Hematopoietic multipotent progenitor cell treated with erythropoietin and hydrocortisone succinate and interleukin-3 and kit ligand, for 4 days (in vitro differentiated cells): Measurements from ENCODE around the gene PITPNC1.

Source experiments
- DNase-seq: peaks from one replicate; pipeline ENCODE4 v3.0.0-alpha.2; 2015

Gene PITPNC1

DNA sequence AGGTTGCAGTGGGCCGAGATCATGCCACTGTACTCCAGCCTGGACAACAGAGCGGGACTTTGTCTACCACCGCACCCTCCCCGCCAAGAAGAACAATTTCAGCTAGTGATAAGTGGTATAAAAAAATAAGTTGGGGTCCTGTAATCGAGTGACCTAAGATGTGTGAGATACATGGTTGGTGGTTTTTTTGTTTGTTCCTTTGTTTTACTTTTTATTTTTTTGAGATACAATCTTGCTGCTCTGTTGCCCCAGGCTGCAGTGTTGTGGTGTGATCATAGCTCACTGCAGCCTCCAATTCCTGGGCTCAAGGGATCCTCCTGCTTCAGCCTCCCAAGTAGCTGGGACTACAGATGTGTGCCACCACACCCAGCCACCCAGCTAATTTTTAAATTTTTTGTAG is 58.7 kb downstream of the PITPNC1 start:
- DNase-seq, result no peak

DNA sequence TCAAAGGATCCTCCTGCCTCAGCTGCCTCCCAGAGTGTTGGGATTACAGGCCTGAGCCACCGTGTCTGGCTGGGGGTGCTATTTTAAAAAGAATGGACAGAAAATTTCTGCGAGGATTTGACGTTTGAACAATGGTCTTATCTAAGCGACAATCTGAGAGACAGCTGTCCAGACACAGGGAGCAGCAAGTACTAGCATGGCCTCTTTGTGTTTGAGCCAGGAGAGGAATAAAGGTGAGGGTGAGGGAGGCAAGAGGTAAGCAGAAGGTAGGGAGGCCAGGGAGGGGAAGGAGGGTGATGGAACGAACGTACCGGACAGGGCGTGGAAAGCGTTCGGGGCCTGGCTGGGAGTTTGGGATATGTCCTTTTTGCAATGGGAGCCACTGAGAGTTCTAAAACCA is 59.2 kb downstream of the PITPNC1 start:
- no peak for DNase-seq

GRCh38 chr17:67438667-67439066 is 61.6 kb downstream of the PITPNC1 start:
- no peak for DNase-seq

DNA sequence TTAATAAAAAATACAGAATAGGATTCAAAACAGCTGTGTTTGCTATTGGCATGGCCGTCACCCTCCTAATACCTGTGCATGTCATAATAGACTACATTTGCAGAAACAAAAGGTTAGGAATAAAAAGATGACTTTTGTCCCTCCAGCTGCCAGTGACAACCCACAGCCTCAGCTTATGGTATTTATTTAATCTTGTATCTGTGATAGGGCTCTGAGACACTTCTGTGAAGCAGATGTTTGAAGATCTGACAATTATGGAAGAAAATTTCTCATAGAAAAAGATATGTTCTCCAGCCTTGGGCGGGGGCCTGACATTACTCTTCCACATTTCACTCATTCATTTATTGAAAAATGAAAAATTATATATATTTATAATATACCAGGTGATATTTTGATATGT is 62.2 kb downstream of the PITPNC1 start:
- DNase-seq, result no peak

GRCh38 chr17:67440277-67441051 is 63.4 kb downstream of the PITPNC1 start:
- no peak for DNase-seq

DNA sequence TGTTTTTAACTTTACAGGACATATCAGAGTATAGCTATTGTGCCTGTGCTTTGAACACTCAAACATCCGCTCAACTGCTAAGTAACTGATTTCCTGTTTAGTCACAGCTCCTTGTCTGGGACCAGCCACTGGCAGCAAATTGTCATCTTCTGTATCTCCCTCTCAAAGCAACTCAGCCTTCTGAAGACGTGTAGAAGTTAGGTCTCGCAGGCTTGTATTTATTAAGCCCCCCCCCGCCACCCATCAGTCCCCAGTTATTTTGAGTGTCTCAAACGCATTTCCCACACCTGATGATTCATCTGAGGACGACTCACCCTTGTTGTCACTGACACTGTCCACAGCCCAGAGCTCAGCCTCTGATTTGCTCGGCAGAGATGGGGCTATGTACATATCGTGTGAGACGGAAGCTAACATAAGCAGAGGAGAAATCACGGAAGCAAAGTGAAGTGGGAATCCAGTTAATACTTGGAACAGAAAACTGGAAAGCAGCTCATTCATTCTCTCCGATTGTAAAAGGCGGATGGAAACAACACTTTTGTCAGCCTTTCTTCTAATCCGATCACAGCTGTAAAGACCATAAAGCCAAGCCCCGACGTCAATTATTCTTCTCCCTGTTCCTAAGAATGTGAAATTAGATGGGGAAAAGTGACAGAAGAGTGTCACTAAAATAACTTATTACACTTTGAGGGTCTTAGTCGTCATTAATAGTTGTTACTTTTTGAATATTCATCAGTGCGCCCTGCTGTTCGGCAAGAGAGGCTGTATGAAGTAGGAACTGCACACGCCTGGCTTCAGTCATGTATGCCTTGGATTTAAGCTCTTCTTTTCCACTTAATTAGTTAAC is 64.2 kb downstream of the PITPNC1 start:
- peak; percentile 70 for DNase-seq

- DNase-seq, result no peak
Measured at GRCh38 chr17:67441896-67442219, 64.8 kb downstream of the PITPNC1 start.

- DNase-seq, result no peak
Measured at GRCh38 chr17:67442787-67443624, 65.9 kb downstream of the PITPNC1 start.

DNA sequence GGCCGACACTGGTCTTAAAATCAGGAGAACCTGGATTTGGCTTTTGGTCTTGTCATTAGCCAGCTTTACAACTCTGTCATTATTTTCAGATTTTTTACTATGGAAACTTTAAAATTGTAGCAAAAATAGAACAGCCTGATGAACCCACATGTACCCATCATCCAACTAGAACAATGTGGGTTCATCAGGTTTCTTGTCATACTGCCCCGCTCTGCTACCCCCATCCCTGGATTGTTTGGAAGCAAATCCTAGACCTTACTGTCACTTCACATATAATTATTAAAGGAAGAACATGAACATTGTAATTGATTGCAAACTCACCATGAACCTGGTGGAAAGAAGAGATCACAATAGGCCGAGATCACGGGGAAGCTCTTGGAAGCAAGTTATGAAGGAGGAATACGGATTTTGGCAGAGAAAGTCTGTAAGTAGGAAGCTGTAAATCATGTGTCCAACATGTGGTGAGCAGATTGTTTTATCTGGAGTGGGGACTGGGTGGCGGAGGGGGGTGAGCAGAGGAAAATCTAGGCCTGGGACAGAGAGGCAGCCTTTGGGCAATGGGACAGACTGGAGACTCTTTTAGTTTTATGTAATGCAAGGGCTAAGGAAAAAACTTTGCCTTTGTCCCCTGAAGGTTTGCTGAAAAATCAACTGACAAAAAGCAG is 67.0 kb downstream of the PITPNC1 start:
- DNase-seq, result peak; percentile 28

- no peak for DNase-seq
Measured at GRCh38 chr17:67448449-67448848, 71.4 kb downstream of the PITPNC1 start.

DNA sequence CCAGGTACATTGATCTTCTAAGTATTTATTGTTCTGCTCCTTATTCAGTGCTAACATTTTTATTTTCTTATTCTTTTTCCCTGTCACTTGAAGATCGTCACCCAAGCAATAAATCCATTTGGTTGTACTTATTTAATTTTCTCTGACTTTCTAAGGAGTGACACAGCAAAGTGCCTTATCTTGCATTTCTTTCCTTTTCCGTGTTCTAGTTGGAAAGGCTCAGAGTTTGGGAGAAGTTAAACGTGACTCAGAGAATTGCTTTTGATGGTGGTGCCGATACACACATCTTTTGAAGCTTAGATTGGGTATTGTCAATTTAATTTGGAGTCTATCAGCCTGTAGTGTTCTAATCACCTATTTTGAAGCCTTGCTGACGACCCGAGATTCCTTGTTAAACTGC is 72.0 kb downstream of the PITPNC1 start:
- peak; percentile 40 for DNase-seq

GRCh38 chr17:67449845-67450755 is 73.0 kb downstream of the PITPNC1 start:
- DNase-seq, result peak; percentile 27

DNA sequence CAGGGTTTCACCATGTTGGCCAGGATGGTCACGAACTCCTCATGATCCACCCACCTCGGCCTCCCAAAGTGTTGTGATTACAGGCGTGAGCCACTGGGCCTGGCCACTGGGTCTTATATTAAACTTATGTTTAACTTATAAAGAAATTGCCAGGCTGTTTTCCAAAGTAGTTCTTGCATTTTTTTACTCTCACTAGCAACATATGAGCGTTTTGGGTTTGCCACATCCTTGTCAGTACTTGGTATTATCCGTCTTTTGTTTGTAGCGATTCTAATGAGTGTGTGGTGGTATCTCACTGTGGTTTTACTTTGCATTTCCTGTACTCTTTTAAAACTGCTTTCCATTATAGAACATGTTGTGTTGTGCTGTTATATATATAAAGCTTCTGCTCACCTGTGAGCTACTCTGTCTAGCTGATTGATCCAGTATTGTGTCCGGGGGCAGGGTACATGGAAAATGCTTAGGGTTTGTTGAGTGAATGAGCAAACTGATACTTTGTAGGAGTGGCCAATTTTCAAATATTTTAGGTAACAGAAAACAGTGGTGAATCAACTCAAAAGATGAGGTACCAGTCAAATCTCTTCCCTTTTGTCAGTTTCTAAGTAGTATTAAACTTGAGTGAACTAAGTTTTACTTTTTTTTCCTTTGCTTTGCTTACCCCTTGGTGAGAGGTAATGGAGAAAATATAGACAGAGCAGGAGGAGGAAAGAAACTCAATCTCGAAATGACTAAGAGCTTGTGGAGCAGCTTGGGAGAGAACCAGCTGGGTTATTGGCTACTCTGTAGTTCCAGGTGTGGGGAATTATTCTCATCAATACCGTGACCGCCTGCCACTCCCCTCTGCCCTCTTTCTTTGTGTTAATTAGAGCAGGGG is 75.8 kb downstream of the PITPNC1 start:
- DNase-seq, result peak; percentile 33

GRCh38 chr17:67456103-67456502 is 79.0 kb downstream of the PITPNC1 start:
- DNase-seq, result no peak

DNA sequence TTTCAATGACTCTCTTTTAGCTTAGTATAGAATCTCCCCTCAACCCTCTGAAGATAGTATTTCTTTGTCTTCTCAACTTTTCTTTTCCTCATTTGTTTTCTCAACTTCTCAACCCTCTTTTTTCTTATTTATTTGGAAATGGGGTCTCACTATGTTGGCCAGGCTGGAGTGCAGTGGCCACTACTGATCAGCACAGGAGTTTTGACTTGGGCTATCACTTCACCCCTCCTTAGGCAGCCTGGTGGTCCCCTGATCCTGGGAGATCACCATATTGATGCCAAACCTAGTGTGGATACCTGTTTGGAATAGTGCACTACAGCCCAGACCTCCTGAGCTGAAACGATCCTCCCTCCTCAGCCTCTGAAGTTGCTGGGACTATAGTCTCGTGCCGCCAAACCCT is 79.8 kb downstream of the PITPNC1 start:
- no peak for DNase-seq

DNA sequence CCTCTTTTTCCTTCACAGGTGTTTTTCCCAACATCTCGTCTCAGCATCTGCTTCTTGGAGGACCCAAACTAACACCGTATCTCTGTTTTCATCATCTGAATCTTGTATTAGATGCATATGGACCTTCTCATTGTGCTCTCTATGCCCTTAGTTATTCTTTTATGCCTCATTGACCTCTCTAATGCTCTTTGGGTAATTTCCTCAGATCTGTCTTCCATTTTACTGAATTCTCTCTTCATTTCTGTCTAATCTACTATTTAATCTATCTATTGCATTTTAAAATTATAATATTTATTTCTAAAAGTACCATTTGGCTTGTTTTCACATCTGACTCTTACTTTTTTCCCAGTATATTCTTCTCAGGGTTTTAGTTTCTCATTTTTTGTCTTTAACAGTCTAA is 81.1 kb downstream of the PITPNC1 start:
- no peak for DNase-seq

- DNase-seq, result no peak
Measured at GRCh38 chr17:67459985-67460384, 82.9 kb downstream of the PITPNC1 start.

- DNase-seq, result no peak
Measured at GRCh38 chr17:67461228-67461780, 84.2 kb downstream of the PITPNC1 start.

GRCh38 chr17:67461876-67462275 is 84.8 kb downstream of the PITPNC1 start:
- DNase-seq, result no peak

DNA sequence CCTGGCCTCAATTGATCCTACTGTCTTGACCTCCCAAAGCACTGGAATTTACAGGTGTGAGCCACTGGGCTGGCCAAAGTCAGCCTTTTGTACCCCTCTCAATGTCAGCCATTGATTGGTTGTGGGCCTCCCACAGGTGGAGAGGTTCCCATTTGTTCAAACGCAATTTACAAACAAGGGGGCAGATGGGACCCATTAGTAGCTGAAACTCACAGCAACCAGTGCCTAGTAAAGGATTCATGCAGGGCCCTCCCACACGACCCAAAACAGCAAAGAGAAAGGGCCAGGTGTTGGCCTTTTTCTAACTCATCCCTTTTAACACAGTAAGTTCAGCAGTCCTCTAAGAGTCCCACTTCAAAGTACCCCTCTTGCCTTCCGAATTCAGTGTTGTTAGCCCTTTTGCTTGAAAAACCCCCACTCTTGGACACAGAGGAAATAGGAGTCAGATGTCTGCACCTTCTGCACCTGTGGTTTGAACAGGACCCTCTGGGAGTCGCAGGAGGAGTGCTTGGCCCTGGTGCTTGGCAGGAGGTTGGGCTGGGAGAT is 89.2 kb downstream of the PITPNC1 start:
- DNase-seq, result no peak
